GM18508 (cell line): ENCODE results near the gene CYP26A1.

Experiments
- ATAC-seq: cut with Tn5 transposase; IDR thresholded peaks from one replicate; pipeline ENCODE4 v1.9.1; 2021; ENCODE audit warnings: moderate number of reproducible peaks; ENCODE audit not compliant: insufficient read depth, unreplicated experiment

CYP26A1 gene, protein sequence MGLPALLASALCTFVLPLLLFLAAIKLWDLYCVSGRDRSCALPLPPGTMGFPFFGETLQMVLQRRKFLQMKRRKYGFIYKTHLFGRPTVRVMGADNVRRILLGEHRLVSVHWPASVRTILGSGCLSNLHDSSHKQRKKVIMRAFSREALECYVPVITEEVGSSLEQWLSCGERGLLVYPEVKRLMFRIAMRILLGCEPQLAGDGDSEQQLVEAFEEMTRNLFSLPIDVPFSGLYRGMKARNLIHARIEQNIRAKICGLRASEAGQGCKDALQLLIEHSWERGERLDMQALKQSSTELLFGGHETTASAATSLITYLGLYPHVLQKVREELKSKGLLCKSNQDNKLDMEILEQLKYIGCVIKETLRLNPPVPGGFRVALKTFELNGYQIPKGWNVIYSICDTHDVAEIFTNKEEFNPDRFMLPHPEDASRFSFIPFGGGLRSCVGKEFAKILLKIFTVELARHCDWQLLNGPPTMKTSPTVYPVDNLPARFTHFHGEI

DNA sequence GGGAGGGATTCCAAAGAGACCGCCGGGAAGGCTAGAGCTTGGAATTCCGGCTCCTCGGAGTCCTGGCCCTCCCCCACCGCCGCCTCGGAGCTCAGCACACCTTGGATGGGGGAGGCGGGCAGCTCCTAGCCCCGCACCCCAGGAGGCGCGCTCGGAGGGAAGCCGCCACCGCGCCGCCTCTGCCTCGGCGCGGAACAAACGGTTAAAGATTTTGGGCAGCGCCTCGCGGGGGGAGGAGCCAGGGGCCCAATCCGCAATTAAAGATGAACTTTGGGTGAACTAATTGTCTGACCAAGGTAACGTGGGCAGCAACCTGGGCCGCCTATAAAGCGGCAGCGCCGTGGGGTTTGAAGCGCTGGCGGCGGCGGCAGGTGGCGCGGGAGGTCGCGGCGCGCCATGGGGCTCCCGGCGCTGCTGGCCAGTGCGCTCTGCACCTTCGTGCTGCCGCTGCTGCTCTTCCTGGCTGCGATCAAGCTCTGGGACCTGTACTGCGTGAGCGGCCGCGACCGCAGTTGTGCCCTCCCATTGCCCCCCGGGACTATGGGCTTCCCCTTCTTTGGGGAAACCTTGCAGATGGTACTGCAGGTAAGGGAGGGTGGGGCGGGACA, at the start of gene CYP26A1:
TSS of gene CYP26A1 (plus strand) at position 355 of the 608 bp plus-strand sequence. CDS start at position 397, 42 bp downstream.
- no peak for ATAC-seq

DNA sequence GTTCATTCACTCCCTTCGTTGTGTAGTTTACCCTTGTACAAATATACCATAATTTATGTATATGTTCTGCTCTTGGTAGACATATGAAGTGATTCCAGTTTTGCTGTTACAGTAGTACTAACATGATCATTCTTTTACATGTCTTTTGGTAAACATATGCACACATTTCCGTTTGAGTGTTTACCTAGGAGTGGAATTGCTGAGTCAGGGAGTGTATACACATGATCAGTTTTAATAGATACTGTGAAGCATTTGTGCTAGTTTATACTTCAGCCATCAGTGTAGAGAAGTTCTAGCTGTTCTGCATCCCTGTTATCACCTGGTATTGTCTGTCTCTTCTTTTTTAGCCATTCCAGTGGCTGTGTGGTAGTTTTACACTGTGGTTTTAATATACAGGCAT, 47.6 kb upstream of the CYP26A1 start:
- no peak for ATAC-seq

DNA sequence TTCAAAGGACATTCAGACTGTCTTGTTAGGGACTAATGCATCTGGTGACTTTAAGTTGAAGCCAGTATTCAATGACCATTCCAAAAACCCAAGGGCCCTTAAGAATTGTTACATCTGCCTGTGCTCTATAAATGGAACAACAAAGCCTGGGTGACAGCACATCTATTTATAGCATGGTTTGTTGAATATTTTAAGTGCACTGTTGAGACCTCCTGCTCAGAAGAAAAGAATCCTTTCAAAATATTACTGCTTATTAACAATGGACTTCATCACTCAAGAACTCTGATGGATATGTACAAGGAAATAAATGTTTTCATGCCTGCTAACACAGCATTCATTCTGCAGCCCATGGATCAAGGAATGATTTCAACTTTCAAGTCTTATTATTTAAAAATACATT, 46.2 kb upstream of the CYP26A1 start:
- no peak for ATAC-seq

DNA sequence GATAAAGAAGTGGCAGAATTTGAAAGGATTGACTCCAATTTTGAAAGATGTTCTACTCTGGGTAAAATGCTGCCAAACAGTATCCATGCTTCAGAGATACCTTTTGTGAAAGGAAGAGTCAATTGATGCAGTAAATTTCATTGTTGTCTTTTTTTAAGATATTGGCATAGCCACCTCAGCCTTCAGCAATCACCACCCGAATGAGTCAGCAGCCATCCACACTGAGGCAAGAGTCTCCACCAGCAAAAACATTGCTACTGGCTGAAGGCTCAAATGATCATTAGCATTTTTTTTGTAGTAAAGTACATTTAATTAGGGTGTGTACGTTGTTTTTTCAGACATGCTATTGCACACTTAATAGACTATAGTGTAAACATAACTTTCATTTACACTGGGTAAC, 44.8 kb upstream of the CYP26A1 start:
- ATAC-seq = no peak

DNA sequence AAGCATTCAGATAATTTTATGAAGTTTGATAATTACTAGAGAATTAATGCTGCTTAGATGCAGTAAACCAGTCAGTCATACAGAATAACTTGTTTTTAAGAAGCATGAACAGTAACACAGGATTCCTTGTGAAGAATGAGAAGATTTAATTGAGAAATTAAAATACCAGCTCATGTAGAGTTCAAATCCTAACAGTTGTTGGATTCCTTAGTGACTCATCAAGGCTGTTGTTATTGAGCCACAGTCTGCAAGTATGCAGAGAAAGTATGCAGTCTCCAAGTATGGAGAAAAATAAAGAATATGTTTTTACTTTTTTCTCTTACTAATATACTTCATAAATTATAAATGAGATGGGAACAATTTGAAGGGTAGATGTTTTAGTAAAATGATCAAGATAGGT, 43.3 kb upstream of the CYP26A1 start:
- ATAC-seq = no peak

DNA sequence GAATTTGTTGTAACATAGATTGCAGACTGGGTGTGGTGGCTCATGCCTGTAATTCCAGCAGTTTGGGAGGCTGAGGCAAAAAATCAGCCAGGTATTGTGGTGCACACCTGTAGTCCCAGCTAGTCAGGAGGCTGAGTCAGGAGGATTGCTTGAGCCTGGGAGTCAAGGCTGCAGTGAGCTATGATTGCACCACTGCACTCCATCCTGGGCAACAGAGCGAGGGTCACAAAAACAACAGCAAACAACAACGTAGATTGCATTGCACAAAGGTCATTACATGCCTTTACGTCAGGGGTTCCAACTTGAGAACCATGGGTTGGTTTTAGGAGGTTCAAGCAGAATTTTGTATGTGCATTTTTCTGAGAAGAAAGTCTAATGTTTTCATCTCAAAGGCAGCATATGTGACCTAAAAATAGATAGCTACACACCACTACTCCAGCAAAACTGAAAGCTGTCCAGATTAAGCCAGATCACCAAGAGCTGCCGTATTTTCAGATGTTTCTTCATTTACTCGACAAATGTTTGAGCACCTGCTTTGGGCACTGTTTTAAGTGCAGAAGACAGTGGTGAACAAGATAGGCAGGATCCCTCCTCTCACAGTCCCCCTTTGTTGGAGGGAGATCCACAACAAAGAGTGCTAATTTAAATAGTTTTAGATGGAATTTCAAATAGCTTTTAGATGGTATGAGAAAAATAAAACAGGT, 41.4 kb upstream of the CYP26A1 start:
- ATAC-seq = no peak

DNA sequence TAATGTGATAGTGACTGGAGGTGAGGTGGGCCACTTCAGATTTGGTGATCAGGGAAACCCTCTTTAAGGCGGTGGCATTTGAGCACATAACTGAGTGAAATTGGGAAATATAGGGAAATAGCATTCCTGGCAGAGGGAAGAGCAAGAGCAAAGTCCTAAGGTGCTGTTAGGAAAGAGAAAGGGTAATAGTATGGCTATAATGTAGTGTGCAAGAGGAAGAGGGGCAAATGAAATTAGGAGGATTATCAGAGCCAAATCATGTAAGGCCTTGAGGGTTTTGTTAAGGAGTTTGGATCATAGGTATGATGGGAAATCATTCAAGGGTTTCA, 40.9 kb upstream of the CYP26A1 start:
- no peak for ATAC-seq

DNA sequence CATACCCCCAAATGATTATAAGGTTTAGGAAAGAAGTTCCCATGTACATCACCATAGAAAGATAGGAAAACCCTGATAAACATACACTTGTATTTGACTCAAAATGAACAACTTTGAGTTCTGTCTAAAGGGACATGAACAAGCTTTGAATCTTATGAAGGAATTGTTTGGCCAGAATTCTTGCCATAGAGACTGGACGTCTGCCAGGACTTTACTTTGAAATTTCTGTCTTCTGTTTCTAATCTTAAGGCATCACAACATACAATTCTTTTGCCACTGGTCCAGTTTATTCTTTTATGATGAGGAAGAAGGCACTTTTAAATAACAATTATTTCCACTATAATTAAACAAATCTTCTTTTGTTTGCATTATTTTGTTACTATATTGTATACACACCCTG, 39.3 kb upstream of the CYP26A1 start:
- ATAC-seq = no peak

DNA sequence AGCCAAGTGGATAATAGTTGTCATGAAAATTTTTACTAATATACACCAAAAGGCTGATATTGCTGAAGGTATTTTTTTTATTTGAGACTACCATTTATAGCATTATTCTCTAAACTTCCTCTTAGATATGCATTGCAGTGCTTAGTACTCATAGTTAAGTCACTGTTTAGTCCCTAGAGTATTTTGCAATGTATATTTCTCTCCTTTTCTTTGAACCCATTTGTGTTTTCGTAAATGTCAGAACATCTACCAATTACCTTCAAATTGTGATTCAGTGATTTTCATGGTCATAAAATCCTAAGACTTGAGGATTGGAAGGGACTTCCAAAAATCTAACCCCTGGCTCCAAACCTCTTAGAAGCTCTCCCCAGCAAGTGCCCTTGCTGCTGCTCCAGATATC, 34.6 kb upstream of the CYP26A1 start:
- ATAC-seq = no peak

DNA sequence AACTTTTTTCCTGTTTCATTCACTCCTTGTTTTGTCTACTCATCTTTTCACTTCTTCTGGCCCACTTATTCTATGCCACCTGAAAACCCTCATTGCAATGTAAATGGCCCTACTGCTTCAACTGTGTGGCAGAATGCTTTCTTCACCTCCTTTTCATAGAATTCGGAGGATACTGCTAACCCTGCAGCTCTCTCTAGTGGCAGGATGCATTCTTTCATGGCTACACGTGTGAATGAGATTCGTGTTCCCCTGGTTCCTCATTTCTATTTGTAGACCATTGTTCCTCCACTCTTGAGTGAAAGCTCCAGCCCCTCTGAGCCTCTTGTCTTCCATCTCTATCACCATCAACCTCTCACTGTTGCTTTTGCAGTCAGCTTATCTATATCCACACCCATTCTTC, 34.0 kb upstream of the CYP26A1 start:
- ATAC-seq = no peak

DNA sequence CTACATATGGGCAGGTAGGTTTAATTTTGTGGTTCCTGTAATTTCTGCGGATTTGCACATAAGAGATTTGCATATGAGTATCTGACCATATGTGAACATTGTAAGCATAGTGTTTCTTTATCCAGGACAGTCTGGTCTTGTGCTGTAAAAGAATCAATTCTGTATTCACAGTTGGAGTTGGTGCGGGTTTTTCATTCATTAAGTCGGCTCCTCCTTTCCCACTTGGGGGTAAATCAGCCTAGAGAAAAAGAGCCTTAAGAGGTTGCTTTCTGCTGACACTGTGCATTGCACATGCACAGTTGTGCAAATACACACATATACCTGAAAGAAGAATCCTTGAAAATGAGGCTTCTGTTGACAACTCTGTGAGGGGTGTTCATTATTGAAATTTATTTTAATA, 19.2 kb upstream of the CYP26A1 start:
- no peak for ATAC-seq

DNA sequence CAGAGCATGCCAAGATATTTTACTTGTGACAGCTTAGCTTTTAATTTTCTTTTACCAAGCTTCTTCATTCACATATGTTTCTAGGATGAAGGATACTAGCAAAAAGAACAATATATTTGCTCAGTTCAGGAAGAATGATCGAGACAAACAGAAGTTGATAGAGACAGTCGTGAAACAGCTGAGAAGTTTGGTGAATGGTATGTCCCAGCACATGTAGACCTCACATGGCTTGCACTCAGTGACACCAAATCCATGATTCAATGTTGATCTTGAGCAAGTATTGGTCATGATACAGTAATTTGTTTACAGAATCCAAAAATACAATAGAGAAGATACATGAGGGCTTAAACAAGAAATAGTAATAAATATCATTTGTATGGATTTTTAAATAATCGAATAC, 15.6 kb upstream of the CYP26A1 start:
- no peak for ATAC-seq

DNA sequence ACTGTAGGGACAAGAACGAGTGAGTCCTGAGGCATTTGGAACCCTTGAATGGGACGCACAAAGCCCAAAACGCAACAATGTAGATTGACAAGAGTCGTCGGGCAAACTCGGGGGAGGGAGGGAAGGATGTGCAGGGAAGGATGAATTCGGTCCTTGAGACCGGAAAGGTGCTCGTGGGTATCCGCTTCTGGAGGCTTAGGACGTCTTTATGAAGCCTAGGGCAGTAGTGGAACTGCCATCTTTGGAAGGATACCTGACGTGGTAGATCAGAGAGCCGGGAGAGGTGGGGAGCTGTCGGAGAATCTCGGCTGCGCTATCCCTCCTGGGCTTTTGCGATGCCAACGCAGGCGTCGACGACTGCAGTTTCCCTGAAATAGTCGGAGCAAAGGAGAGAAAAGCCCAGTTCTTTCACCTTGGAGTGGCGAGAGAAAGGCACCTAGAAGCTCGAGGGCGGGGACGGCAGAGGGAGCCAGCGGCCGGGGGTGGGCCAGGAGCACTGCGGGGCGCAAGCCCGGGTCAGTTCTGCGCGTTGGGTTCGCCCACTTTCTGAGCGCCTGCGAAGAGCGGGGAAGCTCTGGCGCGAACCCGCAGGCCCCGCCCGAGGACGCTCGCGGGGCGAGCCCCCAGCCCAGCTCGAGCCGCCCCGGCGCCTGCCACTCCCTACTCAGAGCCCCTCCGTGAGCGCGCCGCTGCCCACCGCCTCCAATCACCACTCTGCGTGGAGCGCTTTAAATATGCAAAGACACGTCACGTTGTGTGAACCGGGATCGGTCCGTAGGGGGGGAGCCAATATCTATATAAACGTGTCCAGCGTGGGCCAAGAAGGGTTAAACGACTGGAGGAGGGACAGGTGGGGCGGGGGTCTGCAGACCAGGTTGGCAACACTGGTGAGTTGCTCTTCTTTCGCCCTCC, 13.5 kb upstream of the CYP26A1 start, which contains the start of gene CYP26C1:
TSS of gene CYP26C1 (plus strand) at position 824 of the 912 bp plus-strand sequence. CDS start 466 bp downstream, outside the sequence.
- ATAC-seq = no peak

DNA sequence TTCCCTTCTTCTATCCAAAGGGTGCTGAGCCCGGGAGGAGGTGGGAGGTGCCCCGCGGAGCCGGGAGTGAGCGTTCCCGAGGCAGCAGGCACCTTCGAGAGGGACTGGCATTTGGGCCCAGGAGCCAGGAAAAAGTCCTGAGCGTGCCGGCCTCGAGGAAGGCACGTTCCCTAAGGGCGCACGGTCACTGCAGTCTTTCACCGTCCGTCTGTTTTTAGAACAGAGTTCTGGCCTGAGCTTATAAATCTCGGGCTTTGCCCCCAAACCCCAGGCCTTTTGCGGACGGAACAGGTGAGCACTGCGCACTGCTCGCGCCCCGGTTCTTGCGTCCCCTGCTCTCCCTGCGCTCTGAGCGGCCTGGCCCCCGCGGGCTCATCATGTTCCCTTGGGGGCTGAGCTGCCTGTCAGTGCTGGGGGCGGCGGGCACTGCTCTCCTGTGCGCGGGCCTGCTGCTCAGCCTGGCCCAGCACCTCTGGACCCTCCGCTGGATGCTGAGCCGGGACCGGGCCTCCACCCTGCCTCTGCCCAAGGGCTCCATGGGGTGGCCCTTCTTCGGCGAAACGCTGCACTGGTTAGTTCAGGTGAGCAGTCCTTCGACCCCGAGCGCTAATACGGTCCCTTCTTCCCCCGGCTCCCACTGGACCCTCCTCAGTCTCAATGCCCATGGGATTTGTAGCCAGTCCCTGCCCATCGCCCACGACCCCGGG, 12.7 kb upstream of the CYP26A1 start:
- no peak for ATAC-seq

DNA sequence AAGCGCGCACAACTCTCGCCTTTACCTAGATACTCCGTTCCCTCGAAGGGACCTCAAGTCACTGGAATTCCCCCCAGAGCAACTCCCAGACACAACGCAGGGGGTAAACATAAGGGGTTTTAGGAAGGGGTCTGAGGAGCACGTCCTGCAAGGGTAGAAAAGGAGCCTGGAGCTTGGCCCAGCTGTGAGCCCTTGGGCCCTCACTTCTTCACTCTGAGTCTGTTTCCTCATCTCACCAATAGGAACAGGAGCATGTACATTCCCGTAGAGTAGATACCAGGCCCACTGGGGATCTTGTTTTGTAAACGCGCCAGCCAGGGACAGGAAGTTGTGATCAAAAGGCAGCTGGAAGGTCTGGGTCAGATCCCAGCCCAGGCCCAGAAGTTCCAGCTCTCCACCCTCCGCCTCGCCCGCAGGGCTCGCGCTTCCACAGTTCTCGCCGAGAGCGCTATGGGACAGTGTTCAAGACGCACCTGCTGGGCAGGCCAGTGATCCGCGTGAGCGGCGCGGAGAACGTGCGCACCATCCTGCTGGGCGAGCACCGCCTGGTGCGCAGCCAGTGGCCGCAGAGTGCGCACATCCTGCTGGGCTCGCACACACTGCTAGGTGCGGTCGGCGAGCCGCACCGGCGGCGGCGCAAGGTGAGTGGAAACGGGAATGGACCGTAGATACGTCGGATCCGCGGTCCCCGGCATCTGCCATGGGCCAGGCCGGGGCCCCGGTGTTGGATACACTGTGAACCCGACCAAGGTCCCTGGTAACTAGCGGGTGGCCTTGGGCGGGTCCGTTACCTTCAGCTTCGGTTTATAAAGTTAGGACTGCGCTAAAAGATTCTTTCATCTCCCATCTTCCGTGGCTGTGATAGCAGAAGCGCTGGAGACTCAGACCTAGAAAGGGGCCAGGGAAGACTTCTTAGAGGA, 11.8 kb upstream of the CYP26A1 start:
- no peak for ATAC-seq

DNA sequence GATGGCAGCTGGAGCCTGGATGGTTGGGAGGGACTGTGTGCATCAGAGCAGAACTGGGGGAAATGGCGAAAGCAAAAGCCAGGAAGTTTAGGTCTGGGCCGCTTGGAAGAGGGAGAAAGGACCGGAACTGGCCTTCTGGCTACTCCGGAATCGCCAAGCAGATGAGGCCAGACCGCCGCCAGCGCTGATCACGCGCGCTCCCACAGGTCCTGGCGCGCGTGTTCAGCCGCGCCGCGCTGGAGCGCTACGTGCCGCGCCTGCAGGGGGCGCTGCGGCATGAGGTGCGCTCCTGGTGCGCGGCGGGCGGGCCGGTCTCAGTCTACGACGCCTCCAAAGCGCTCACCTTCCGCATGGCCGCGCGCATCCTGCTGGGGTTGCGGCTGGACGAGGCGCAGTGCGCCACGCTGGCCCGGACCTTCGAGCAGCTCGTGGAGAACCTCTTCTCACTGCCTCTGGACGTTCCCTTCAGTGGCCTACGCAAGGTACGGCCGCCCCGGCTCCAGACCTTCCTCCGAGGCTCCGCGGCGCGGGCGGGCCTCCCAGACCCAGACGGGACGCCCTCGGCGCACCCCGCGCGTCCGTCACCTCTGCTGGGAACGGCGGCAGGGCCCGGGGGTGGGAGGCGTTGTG, 11.1 kb upstream of the CYP26A1 start:
- ATAC-seq = no peak

DNA sequence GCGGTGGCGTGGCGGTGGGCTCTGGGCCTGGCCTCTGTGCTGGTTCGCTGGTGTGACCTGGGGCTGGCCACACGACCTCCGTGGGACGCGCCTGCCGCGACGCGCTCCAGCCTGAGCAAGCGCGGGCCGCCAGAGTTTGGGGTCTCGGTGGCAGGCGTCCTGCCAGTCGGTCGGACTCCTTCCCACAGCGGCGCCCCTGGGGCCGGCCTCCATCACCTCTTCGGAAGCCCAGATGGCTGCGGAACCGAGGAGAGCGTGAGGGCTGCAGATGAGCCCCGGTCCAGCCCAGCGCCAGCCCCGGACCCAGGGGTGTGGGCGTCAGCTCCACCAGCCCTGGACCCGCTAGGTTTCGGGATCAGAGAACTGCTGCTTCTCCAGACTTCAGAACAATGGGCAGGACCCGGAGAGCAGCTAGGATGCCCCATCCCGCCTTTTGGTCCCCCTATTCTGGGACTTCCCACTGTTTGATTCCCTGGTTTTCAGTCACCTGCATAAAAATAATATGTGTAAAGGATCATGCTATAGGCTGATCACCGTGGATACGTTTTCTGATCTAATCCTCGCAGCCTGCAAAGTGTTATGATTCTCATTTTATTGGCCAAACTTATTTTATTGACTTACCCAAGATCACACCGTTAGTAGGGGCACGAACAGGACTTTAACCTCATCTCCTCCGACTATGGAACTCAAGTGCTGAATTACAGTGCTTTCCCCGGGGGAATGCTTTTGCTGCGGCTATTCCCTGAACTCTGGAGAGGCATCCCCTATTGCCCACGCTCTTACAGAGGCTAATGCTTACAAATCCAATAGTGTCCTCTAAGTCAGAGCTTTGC, 10.3 kb upstream of the CYP26A1 start:
- ATAC-seq = no peak
